HG03159 (cell line): ENCODE measurements around the gene EIF2S3B.
"Not testable (repeated sequence)": the region's sequence is repeated elsewhere in the genome, so short reads cannot be mapped to it uniquely, and the experiment has no call there.

Source experiments
- ATAC-seq: cut with Tn5 transposase; IDR thresholded peaks from one replicate; pipeline ENCODE4 v1.9.1; 2021; ENCODE audit warnings: mild to moderate bottlenecking, moderate library complexity; ENCODE audit not compliant: unreplicated experiment

The EIF2S3B gene

GRCh38 chr12:10505620-10506019 lies at the start of gene EIF2S3B:
EIF2S3B (plus strand) TSS chr12:10505890; CDS start chr12:10505903, 13 bp downstream.
- ATAC-seq, result no peak

- ATAC-seq, result no peak
Measured at GRCh38 chr12:10456856-10457255, 48.8 kb upstream of the EIF2S3B start.

- ATAC-seq, result no peak
Measured at GRCh38 chr12:10457760-10458159, 47.9 kb upstream of the EIF2S3B start.

GRCh38 chr12:10466311-10466710 lies 39.4 kb upstream of the EIF2S3B start:
- no peak for ATAC-seq

- ATAC-seq, result no peak
Measured at GRCh38 chr12:10469701-10470100, 36.0 kb upstream of the EIF2S3B start.

GRCh38 chr12:10472808-10473207 lies 32.9 kb upstream of the EIF2S3B start:
- ATAC-seq, result not testable (repeated sequence)

- not testable (repeated sequence) for ATAC-seq
Measured at GRCh38 chr12:10481901-10482300, 23.8 kb upstream of the EIF2S3B start.

- ATAC-seq, result not testable (repeated sequence)
Measured at GRCh38 chr12:10487328-10487727, 18.4 kb upstream of the EIF2S3B start.

GRCh38 chr12:10491766-10492165 lies 13.9 kb upstream of the EIF2S3B start:
- no peak for ATAC-seq

- ATAC-seq, result no peak
Measured at GRCh38 chr12:10497602-10498001, 8.1 kb upstream of the EIF2S3B start.

GRCh38 chr12:10498042-10498441 lies 7.6 kb upstream of the EIF2S3B start:
- no peak for ATAC-seq

GRCh38 chr12:10501030-10501429 lies 4.7 kb upstream of the EIF2S3B start:
- ATAC-seq, result no peak

- no peak for ATAC-seq
Measured at GRCh38 chr12:10503460-10503859, 2.2 kb upstream of the EIF2S3B start.

- no peak for ATAC-seq
Measured at GRCh38 chr12:10511756-10512355, 6.2 kb downstream of the EIF2S3B start.

GRCh38 chr12:10512798-10513197 lies 7.1 kb downstream of the EIF2S3B start:
- no peak for ATAC-seq

- no peak for ATAC-seq
Measured at GRCh38 chr12:10521555-10521954, 15.9 kb downstream of the EIF2S3B start.

- ATAC-seq, result no peak
Measured at GRCh38 chr12:10528174-10528953, 22.7 kb downstream of the EIF2S3B start.

GRCh38 chr12:10529603-10530002 lies 23.9 kb downstream of the EIF2S3B start:
- no peak for ATAC-seq

- ATAC-seq, result no peak
Measured at GRCh38 chr12:10537721-10538120, 32.0 kb downstream of the EIF2S3B start.

- peak; percentile 98 for ATAC-seq
Measured at GRCh38 chr12:10540776-10541205, 35.1 kb downstream of the EIF2S3B start.

GRCh38 chr12:10543499-10543898 lies 37.8 kb downstream of the EIF2S3B start:
- ATAC-seq, result no peak

- ATAC-seq, result no peak
Measured at GRCh38 chr12:10551375-10551774, 45.7 kb downstream of the EIF2S3B start.
